MCF 10A (cell line): Measurements from ENCODE around the gene DHX38. TPM values are rescaled to one million over a fixed set of nuclear protein-coding genes. Genes with fewer than 3 reads are reported as not detected.

ENCODE experiments used
- BruUV-seq: library from RNA; stranded (reverse); fragments of 400-500 nt; replicated peaks from 2 replicates; lab custom pipeline; 2021; lab: Mats Ljungman, UMichigan
- CTCF ChIA-PET: fragments of 300-600 bp; sonication (Branson Sonifier 250); formaldehyde crosslinking; extraction: SDS; loops from one replicate; lab custom pipeline; 2021; ENCODE audit warnings: antibody characterized with exemption, inconsistent platforms; lab: Yijun Ruan, JAX
- POLR2A ChIA-PET: fragments of 300-600, 350-650 bp; sonication (Branson Sonifier 250); formaldehyde crosslinking; extraction: SDS; loops from one replicate; lab custom pipeline; 2020; ENCODE audit warnings: antibody characterized with exemption, inconsistent platforms; lab: Yijun Ruan, JAX
- DNase-seq: peaks from one replicate; pipeline ENCODE4 v3.0.0-alpha.2; 2018; ENCODE audit not compliant: unreplicated experiment
- H3K27ac Mint-ChIP-seq: one replicate; pipeline ENCODE4 v1.8.0; 2022; ENCODE audit warnings: mild to moderate bottlenecking, low read depth, mixed read lengths; ENCODE audit not compliant: unreplicated experiment
- H3K27me3 Mint-ChIP-seq: one replicate; pipeline ENCODE4 v1.8.0; 2022; ENCODE audit warnings: mixed read lengths; ENCODE audit not compliant: insufficient read depth, unreplicated experiment
- H3K36me3 Mint-ChIP-seq: one replicate; pipeline ENCODE4 v1.8.0; 2022; ENCODE audit warnings: mild to moderate bottlenecking, moderate library complexity, mixed read lengths; ENCODE audit not compliant: insufficient read depth, unreplicated experiment
- H3K4me1 Mint-ChIP-seq: one replicate; pipeline ENCODE4 v1.8.0; 2022; ENCODE audit warnings: mixed read lengths; ENCODE audit not compliant: insufficient read depth, unreplicated experiment
- H3K4me3 Mint-ChIP-seq: one replicate; pipeline ENCODE4 v1.8.0; 2022; ENCODE audit warnings: mild to moderate bottlenecking, moderate library complexity, mixed read lengths; ENCODE audit not compliant: unreplicated experiment
- H3K9me3 Mint-ChIP-seq: one replicate; pipeline ENCODE4 v1.8.0; 2022; ENCODE audit warnings: mixed read lengths; ENCODE audit not compliant: unreplicated experiment
- intact Hi-C: fragments of 100-400 bp; cut with micrococcal nuclease; formaldehyde crosslinking; loops from 2 replicates; pipeline ENCODE4 v1.14.1; 2022
- total RNA-seq: library from RNA; stranded (reverse); gene quantifications from 2 replicates; pipeline ENCODE4 v1.2.3, GENCODE V29; 2022
- TF ChIP-seq, protein P1 (sequence below): fragments of 200-600 bp; IDR thresholded peaks from one replicate; pipeline ENCODE4 v1.8.0; 2022; ENCODE audit warnings: antibody characterized with exemption, mild to moderate bottlenecking; ENCODE audit not compliant: unreplicated experiment

The DHX38 gene
- total RNA-seq, 1 experiment from 2014 or later, result 65.2 TPM

GRCh38 chr16:72064361-72064894 is 29.2 kb upstream of the DHX38 start:
- H3K27ac Mint-ChIP-seq, result no peak overlapping the region
- DNase-seq, result no peak
- intact Hi-C loops, result no loop called here
- no TSS peak for BruUV-seq
- no peaks in the 10 kb centered on the region for H3K4me1 Mint-ChIP-seq
- no peaks in the 10 kb centered on the region for H3K36me3 Mint-ChIP-seq
- TF ChIP-seq, protein P1, sequence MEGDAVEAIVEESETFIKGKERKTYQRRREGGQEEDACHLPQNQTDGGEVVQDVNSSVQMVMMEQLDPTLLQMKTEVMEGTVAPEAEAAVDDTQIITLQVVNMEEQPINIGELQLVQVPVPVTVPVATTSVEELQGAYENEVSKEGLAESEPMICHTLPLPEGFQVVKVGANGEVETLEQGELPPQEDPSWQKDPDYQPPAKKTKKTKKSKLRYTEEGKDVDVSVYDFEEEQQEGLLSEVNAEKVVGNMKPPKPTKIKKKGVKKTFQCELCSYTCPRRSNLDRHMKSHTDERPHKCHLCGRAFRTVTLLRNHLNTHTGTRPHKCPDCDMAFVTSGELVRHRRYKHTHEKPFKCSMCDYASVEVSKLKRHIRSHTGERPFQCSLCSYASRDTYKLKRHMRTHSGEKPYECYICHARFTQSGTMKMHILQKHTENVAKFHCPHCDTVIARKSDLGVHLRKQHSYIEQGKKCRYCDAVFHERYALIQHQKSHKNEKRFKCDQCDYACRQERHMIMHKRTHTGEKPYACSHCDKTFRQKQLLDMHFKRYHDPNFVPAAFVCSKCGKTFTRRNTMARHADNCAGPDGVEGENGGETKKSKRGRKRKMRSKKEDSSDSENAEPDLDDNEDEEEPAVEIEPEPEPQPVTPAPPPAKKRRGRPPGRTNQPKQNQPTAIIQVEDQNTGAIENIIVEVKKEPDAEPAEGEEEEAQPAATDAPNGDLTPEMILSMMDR, result no peak
- no peaks in the 10 kb centered on the region for H3K27me3 Mint-ChIP-seq
- CTCF ChIA-PET, result interaction anchor here (6.7 kb wide), 1 partner anchor 33 kb away, joined by 65 read pairs; the partner anchor contains the start of gene DHX38
- H3K9me3 Mint-ChIP-seq, result no peaks in the 10 kb centered on the region
- H3K4me3 Mint-ChIP-seq, result no peak overlapping the region
- POLR2A ChIA-PET, result interaction anchor here (0.7 kb wide), 1 partner anchor 51 kb away, joined by 3 read pairs; no protein-coding TSS in a partner anchor

GRCh38 chr16:72066747-72067146 is 26.9 kb upstream of the DHX38 start:
- peak; percentile 54 for DNase-seq
- Mint-ChIP-seq H3K27ac (peak overlapping the region; percentile 43), H3K4me3 (no peak overlapping the region), H3K36me3 (no peaks in the 10 kb centered on the region), H3K4me1 (no peaks in the 10 kb centered on the region), H3K9me3 (no peaks in the 10 kb centered on the region), H3K27me3 (no peaks in the 10 kb centered on the region)
- intact Hi-C loops, result loop anchor here (1.0 kb wide), 1 partner anchor 33 kb away; no protein-coding TSS in a partner anchor
- TF ChIP-seq, protein P1, result peak; percentile 43
- POLR2A ChIA-PET, result interaction anchor here (0.6 to 1.1 kb wide), 2 partner anchors 28 to 314 kb away, joined by 3 read pairs; no protein-coding TSS in a partner anchor
- CTCF ChIA-PET, result interaction anchor here (0.6 to 6.7 kb wide), 23 partner anchors 11 to 1900 kb away, joined by 3 to 65 read pairs (median 4); partner anchors contain the start of genes DHX38, HP and TXNL4B
- no TSS peak for BruUV-seq

DNA sequence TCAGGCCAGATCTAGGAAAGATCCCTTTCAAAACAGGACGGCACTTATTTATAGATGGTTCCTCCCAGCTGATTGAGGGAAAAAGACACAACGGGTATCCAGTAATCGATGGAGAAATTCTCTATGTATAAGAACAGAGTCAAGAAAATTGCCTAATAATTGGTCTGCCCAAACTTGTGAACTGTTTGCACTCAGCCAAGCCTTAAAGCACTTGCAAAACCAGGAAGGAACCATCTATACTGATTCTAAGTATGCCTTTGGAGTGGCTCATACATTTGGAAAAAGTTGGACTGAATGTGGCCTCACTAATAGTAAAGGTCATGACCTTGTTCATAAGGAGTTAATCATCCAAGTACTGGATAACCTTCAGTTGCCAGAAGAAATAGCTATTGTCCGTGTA is 24.7 kb upstream of the DHX38 start:
- POLR2A ChIA-PET, result interaction anchor here (1.0 kb wide), 1 partner anchor 24 kb away, joined by 9 read pairs; the partner anchor contains the start of genes DHX38 and TXNL4B
- Mint-ChIP-seq H3K27me3 (no peaks in the 10 kb centered on the region), H3K36me3 (no peaks in the 10 kb centered on the region), H3K4me3 (no peak overlapping the region), H3K9me3 (no peaks in the 10 kb centered on the region), H3K27ac (no peak overlapping the region), H3K4me1 (no peaks in the 10 kb centered on the region)
- intact Hi-C loops, result no loop called here
- no TSS peak for BruUV-seq
- TF ChIP-seq, protein P1, result no peak
- no peak for DNase-seq
- CTCF ChIA-PET, result interaction anchor here (0.7 to 6.7 kb wide), 5 partner anchors 15 to 395 kb away, joined by 4 to 65 read pairs (median 14); partner anchors contain the start of genes DHX38 and TXNL4B

- Mint-ChIP-seq H3K27ac (no peak overlapping the region), H3K4me3 (no peak overlapping the region), H3K4me1 (no peaks in the 10 kb centered on the region), H3K36me3 (no peaks in the 10 kb centered on the region), H3K9me3 (no peaks in the 10 kb centered on the region), H3K27me3 (no peaks in the 10 kb centered on the region)
- TF ChIP-seq, protein P1, result no peak
- ChIA-PET POLR2A (no interaction called here), CTCF (no interaction called here)
- intact Hi-C loops, result no loop called here
- no TSS peak for BruUV-seq
- no peak for DNase-seq
These were observed 20.9 kb upstream of the DHX38 start for GRCh38 chr16:72072514-72073342.
